ENCODE data around the gene ROCK1.

DNA sequence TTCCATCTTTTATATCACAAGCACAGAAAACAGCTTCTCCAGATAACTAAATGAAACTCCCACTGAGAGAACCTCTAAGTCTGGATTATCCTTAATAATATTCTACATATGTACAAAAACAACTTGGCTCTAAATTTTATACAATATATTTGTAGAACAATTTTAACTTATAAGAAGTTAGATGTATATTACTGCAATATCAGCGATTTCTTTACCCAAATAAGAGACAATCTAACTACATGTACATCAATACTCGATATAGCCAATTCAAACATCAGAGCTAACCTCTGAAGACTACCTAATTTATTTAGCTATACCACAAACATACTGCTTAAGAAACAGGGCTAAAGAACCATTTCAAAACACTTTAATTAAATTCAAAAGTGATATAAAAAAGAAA is 148.6 kb downstream of the ROCK1 start:
- TF ChIP-seq, protein P1, sequence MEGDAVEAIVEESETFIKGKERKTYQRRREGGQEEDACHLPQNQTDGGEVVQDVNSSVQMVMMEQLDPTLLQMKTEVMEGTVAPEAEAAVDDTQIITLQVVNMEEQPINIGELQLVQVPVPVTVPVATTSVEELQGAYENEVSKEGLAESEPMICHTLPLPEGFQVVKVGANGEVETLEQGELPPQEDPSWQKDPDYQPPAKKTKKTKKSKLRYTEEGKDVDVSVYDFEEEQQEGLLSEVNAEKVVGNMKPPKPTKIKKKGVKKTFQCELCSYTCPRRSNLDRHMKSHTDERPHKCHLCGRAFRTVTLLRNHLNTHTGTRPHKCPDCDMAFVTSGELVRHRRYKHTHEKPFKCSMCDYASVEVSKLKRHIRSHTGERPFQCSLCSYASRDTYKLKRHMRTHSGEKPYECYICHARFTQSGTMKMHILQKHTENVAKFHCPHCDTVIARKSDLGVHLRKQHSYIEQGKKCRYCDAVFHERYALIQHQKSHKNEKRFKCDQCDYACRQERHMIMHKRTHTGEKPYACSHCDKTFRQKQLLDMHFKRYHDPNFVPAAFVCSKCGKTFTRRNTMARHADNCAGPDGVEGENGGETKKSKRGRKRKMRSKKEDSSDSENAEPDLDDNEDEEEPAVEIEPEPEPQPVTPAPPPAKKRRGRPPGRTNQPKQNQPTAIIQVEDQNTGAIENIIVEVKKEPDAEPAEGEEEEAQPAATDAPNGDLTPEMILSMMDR (IDR thresholded peaks at IDR 0.05), result no peak
- TF ChIP-seq EZH2 (IDR thresholded peaks at IDR 0.05; ENCODE audit: borderline replicate concordance, insufficient read depth, low read depth, low read length, poor library complexity, severe bottlenecking), result no peak
